ENCODE results near the gene RFTN1.
A peak's percentile ranks its signal among the peaks of the same experiment; 100 is the strongest.
"Not testable (repeated sequence)": the region's sequence is repeated elsewhere in the genome, so short reads cannot be mapped to it uniquely, and the experiment has no call there.

Gene RFTN1

DNA sequence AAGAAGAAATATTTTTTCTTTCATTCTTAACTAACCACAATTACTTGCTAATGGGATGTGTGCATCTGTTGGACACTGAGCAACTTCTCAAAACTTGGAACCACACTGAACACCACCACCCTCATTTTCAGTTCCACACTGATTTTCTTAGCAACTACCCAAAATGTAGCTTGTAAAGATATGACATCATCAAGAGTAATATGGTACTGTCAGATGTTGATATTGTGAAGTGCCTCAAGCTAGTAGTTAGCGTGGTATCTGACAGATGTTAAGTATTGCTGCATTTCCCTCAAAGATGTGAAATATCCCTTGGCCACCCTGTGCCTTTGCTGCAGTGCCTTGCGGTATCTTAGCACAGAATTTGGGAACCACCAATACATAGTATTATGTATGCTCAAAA, 9.3 kb downstream of the RFTN1 start:
- DNase-seq (ENCODE audit: low spot score in 2 of 2): no peak
- peaks cover 80% of the 10 kb centered on the region for H3K4me1 Mint-ChIP-seq
- no peaks in the 10 kb centered on the region for H3K9me3 Mint-ChIP-seq
- peak overlapping the region; percentile 81 for H3K27ac Mint-ChIP-seq
- no peak overlapping the region for H3K4me3 Mint-ChIP-seq
- peaks cover 90% of the 10 kb centered on the region for H3K36me3 Mint-ChIP-seq
- peak; percentile 76 for ATAC-seq

DNA sequence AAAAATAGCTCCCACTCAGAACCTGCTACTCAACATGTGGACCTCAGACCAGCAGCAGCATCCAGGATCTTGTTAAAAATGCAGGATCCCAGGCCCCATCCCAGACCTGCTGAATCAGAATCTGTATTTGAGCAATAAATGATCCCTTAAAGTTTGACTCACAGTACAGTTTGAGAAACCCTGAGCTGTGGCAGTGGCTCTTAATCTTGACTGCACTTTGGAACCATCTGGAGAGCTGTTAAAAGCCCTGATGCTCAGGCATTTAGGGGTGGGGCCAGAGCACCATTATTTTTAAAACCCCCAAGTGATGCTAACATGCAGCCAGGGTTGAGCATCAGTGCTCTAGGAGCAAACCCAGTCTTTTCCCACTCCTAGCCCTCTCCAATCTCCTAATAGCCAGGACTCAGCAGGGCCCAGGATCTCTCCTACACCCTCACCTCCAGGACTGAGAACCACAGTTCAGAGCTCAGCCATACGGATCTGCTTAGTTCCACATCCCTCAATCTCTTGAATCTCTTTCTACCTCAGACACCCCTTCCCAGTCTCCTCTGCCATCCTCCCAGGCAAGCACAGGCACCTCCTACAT, 10.2 kb downstream of the RFTN1 start:
- DNase-seq (ENCODE audit: low spot score in 2 of 2): no peak
- H3K27ac Mint-ChIP-seq: peak overlapping the region; percentile 81
- peaks cover 83% of the 10 kb centered on the region for H3K4me1 Mint-ChIP-seq
- no peaks in the 10 kb centered on the region for H3K9me3 Mint-ChIP-seq
- ATAC-seq: no peak
- no peak overlapping the region for H3K4me3 Mint-ChIP-seq
- peaks cover 83% of the 10 kb centered on the region for H3K36me3 Mint-ChIP-seq

DNA sequence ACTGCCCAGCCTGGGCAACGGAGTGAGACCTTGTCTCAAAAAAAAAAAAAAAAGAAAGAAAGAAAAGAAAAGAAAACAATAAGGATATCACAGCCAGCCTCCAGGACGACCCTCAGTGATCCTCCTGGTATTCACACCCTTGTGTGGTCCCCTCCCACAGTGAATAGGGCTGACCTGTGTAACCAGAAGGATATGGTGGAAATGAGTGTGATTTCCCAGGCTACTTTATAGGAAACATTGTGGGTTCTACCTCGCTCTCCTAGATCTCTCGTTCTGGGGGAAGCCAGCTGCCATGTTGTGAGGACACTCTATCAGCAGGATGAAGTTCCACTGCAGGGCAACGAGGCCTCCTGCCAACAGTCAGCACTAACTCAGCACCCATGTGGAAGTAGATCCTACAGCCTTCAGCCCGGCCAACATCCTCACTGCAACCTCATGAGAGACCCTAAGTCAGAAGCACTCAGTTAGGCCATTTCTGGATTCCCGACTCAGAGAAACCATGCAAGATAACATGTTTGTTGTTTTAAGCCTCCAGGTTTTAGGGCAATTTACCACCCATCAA, 11.1 kb downstream of the RFTN1 start:
- ATAC-seq (no peak), DNase-seq (ENCODE audit: low spot score in 2 of 2) (no peak)
- Mint-ChIP-seq H3K4me3 (no peak overlapping the region), H3K4me1 (peaks cover 80% of the 10 kb centered on the region), H3K27ac (peak overlapping the region; percentile 67), H3K36me3 (peaks cover 74% of the 10 kb centered on the region), H3K9me3 (no peaks in the 10 kb centered on the region)

DNA sequence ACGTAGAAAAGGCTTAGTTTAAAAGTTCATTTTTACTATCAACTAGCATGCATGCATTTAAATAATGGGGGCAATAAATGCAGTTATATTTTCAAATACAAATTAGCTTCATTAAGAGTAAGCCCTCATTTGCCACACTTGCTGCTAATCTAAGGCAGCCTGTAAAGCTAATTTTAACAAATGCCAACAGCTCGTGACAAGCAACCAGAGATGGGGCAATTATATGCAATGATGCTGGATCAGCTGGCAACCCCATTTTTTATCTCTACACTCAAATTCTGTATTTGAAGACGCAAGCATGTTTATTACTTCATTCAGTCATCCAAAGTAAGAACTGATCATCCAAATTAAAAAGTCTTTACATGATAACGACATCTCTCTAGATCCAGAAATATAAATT, 12.1 kb downstream of the RFTN1 start:
- DNase-seq (ENCODE audit: low spot score in 2 of 2) (no peak), ATAC-seq (no peak)
- H3K36me3 Mint-ChIP-seq: peaks cover 64% of the 10 kb centered on the region
- no peaks in the 10 kb centered on the region for H3K9me3 Mint-ChIP-seq
- H3K4me3 Mint-ChIP-seq: no peak overlapping the region
- no peak overlapping the region for H3K27ac Mint-ChIP-seq
- peaks cover 80% of the 10 kb centered on the region for H3K4me1 Mint-ChIP-seq

GRCh38 chr3:16500911-16501310, 12.6 kb downstream of the RFTN1 start:
- Mint-ChIP-seq H3K36me3 (peaks cover 59% of the 10 kb centered on the region), H3K4me1 (peaks cover 80% of the 10 kb centered on the region), H3K9me3 (no peaks in the 10 kb centered on the region), H3K4me3 (no peak overlapping the region), H3K27ac (no peak overlapping the region)
- ATAC-seq (no peak), DNase-seq (ENCODE audit: low spot score in 2 of 2) (no peak)

GRCh38 chr3:16500093-16500492, 13.4 kb downstream of the RFTN1 start:
- H3K4me1 Mint-ChIP-seq: peaks cover 80% of the 10 kb centered on the region
- no peak overlapping the region for H3K4me3 Mint-ChIP-seq
- H3K9me3 Mint-ChIP-seq: no peaks in the 10 kb centered on the region
- ATAC-seq (no peak), DNase-seq (ENCODE audit: low spot score in 2 of 2) (no peak)
- H3K27ac Mint-ChIP-seq: no peak overlapping the region
- H3K36me3 Mint-ChIP-seq: peaks cover 51% of the 10 kb centered on the region

- Mint-ChIP-seq H3K4me3 (no peak overlapping the region), H3K27ac (no peak overlapping the region)
- no peak for DNase-seq (ENCODE audit: low spot score in 2 of 2)
Measured at GRCh38 chr3:16499351-16499750, 14.1 kb downstream of the RFTN1 start.

DNA sequence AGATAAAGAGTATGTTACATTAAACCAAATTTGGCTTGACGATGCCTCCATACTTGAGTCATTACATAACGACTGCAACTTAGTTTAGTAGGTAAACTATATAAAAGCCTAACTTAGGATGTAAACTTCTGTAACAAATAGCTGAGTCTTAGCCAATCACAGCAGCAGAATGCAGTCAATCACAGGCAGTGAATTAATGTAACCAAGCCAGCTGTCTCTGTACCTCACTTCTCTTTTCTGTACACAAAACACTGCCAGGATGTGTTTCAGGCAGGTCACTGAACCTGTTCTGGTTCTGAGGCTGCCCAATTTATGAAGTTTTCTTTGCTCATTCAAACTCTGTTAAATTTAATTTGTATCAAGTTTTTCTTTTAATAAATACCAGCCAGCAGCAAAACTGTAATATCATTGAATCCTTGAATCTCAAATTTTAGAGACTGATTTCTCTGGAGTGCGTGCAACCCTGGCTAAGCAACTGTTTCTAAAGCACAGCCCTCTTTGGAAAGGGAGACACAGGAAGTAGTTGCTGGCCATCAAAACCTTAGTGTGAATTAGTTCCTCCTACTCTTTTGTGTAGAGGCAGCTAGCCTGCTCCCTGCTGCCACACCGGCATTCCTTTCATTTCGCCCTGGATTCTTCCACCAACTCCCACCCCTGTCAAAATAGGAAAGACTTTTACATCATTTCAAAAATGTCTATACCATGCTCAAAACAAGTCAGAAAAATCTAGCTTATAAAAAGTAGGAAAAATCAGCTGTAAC, 15.2 kb downstream of the RFTN1 start:
- Mint-ChIP-seq H3K4me3 (no peak overlapping the region), H3K9me3 (no peaks in the 10 kb centered on the region), H3K4me1 (peaks cover 73% of the 10 kb centered on the region), H3K36me3 (peaks cover 50% of the 10 kb centered on the region), H3K27ac (peak overlapping the region; percentile 3)
- DNase-seq (ENCODE audit: low spot score in 2 of 2) (no peak), ATAC-seq (no peak)

More at GRCh38 chr3:16499351-16499750, 14.1 kb downstream of the RFTN1 start:
- peaks cover 80% of the 10 kb centered on the region for H3K4me1 Mint-ChIP-seq
- ATAC-seq: no peak
- H3K36me3 Mint-ChIP-seq: peaks cover 50% of the 10 kb centered on the region
- no peaks in the 10 kb centered on the region for H3K9me3 Mint-ChIP-seq

DNA sequence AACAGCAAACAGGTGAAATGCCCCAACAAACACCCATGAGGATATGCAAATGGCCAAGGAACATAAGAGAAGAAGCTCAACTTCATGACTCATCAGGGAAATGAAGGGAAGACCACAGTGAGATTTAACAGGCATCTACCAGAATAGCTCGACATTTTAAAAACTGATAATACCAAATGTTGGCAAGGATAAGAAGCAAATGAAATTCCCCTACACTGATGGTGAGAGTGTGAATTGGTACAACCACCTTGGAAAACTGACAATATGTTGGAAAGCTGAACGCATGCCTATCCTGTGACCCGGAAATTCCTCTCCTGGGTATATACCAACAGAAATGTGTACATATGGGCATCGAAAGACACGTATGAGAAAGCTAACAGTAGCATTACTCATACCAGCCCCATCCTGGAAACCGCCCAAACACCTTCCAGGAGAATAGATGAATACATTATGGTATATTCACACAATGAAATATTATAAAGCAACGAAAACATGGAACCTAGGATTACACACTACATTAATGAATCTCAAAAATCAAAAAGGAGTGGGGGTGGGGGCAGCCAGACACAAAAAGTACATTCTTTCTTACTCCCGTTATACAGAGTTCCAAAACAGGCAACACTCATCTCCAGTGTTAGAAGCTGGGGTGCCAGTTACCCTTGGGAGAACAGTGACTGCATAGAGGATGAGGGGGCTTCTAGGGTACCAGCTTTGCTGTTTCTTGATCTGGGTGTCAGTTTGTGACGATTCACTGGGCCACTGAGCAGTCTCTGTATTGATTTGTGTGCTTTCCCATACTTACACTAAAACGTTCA, 16.9 kb downstream of the RFTN1 start:
- peaks cover 67% of the 10 kb centered on the region for H3K4me1 Mint-ChIP-seq
- no peaks in the 10 kb centered on the region for H3K9me3 Mint-ChIP-seq
- no peak for DNase-seq (ENCODE audit: low spot score in 2 of 2)
- H3K27ac Mint-ChIP-seq: peak overlapping the region; percentile 5
- ATAC-seq: peak; percentile 74
- no peak overlapping the region for H3K4me3 Mint-ChIP-seq
- peaks cover 50% of the 10 kb centered on the region for H3K36me3 Mint-ChIP-seq

DNA sequence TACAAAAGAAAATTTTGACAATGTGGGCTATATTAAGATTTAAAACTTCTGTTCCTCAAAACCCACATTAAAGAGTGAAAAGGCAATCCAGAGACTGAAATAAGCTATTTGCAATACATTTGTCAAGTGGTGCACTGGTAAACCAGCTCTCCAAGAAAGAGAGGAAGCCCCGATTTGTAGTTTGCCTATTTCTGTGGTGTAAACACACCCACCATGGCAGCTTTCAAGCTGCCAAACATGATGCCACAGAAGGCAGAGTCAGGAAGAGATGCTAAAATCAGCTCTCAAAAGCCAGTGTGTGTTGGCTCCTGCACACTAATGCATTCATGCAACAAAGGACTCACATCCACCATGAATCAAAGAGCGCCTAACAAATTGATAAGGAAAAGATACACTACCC, 17.5 kb downstream of the RFTN1 start:
- Mint-ChIP-seq H3K9me3 (no peaks in the 10 kb centered on the region), H3K27ac (no peak overlapping the region), H3K36me3 (peaks cover 52% of the 10 kb centered on the region), H3K4me3 (no peak overlapping the region), H3K4me1 (peaks cover 72% of the 10 kb centered on the region)
- ATAC-seq (peak; percentile 36), DNase-seq (ENCODE audit: low spot score in 2 of 2) (no peak)

DNA sequence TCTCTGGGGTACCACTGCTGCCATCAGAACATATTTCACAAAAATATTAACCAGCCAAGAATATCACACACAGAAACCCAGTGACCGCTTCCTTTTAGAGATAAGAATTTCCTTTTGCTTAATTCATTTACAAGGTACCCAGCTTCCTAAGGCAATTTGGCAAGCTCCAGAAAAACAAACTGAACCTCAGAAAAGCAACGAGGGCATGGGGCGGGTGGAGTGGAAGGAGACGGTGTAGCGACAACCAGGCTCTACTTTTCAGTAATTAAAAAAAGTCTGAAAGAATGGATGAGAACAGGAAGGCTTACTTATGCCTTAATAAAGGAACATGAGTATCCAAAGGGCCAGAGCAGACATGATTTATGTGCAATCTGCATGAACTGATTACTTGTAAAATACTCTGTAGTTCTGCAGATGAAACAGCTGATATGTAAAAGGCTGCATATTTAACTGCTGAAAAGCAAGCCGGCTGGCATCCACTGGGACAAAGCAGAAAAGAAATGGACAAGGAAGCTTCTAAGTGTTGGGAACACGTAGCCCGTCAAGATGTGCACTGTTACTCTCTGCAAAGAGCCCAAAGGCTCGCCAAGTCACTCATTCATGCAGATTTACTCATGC, 18.6 kb downstream of the RFTN1 start:
- H3K36me3 Mint-ChIP-seq: peaks cover 53% of the 10 kb centered on the region
- ATAC-seq (no peak), DNase-seq (ENCODE audit: low spot score in 2 of 2) (no peak)
- H3K9me3 Mint-ChIP-seq: no peaks in the 10 kb centered on the region
- H3K4me1 Mint-ChIP-seq: peaks cover 71% of the 10 kb centered on the region
- no peak overlapping the region for H3K4me3 Mint-ChIP-seq
- peak overlapping the region; percentile 43 for H3K27ac Mint-ChIP-seq

DNA sequence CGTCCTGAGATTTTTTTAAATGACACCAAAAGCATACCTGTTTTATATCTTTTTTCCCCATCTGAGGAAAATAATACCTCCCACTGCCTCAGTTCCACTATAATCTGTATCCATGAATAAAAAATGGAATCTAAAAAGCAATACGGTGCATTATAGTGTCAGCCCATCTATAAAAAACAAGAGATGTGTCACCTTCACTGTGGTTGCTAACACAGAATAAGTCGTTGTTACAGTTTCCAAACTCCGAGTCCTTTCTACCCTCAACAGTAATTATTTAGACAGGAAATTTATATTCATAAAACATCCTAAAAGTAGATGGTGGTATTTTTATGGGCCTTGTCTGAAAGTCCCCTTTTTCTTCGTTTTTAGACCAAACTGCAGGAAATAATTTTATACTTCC, 19.4 kb downstream of the RFTN1 start:
- H3K4me1 Mint-ChIP-seq: peaks cover 74% of the 10 kb centered on the region
- H3K4me3 Mint-ChIP-seq: no peak overlapping the region
- H3K9me3 Mint-ChIP-seq: no peaks in the 10 kb centered on the region
- peak overlapping the region; percentile 43 for H3K27ac Mint-ChIP-seq
- ATAC-seq: no peak
- no peak for DNase-seq (ENCODE audit: low spot score in 2 of 2)
- peaks cover 59% of the 10 kb centered on the region for H3K36me3 Mint-ChIP-seq

- H3K4me1 Mint-ChIP-seq: peaks cover 59% of the 10 kb centered on the region
- peaks cover 83% of the 10 kb centered on the region for H3K36me3 Mint-ChIP-seq
- H3K4me3 Mint-ChIP-seq: no peak overlapping the region
- no peak overlapping the region for H3K27ac Mint-ChIP-seq
- no peak for DNase-seq (ENCODE audit: low spot score in 2 of 2)
- no peaks in the 10 kb centered on the region for H3K9me3 Mint-ChIP-seq
- ATAC-seq: no peak
Measured at GRCh38 chr3:16490062-16490619, 23.4 kb downstream of the RFTN1 start.

- peaks cover 79% of the 10 kb centered on the region for H3K36me3 Mint-ChIP-seq
- peaks cover 55% of the 10 kb centered on the region for H3K4me1 Mint-ChIP-seq
- H3K27ac Mint-ChIP-seq; ATAC-seq; H3K4me3 Mint-ChIP-seq; DNase-seq (ENCODE audit: low spot score in 2 of 2); H3K9me3 Mint-ChIP-seq: not testable (repeated sequence)
Measured at GRCh38 chr3:16489326-16490061, 24.0 kb downstream of the RFTN1 start.
